Right lobe of liver (tissue), 6 donors: ENCODE results near the gene CPN2. TPM values are rescaled to one million over a fixed set of nuclear protein-coding genes. Genes with fewer than 3 reads are reported as not detected.

Experiments
- ATAC-seq, 4 donors: fragments of 200-7000 bp; cut with Tn5 transposase; one replicate each; pipeline ENCODE4 v1.9.1; 2020; ENCODE audit warnings: mild to moderate bottlenecking in 4 of 4, moderate library complexity in 4 of 4
- DNase-seq, 3 donors: peaks; one replicate each; pipeline ENCODE4 v3.0.0-alpha.2; 2020
- H3K27ac ChIP-seq, 3 donors: fragments of 200-600 bp; one replicate each; pipeline ENCODE4 v1.8.0; 2022
- H3K27me3 ChIP-seq, 2 donors: fragments of 200-600 bp; one replicate each; pipeline ENCODE4 v1.8.0; 2022
- H3K36me3 ChIP-seq, 4 donors: fragments of 200-600 bp; sonication (generic) in 1 of 4; one replicate each; pipeline versions ENCODE4 v1.5.1 to v1.8.0; 2017 to 2022; ENCODE audit warnings: control low read depth in 1 of 4
- H3K4me1 ChIP-seq, 4 donors: fragments of 200-600 bp; sonication (generic) in 1 of 4; one replicate each; pipeline versions ENCODE4 v1.5.1 to v1.8.0; 2017 to 2022; ENCODE audit warnings: control low read depth in 1 of 4
- H3K4me3 ChIP-seq, 3 donors: fragments of 200-600 bp; one replicate each; pipeline ENCODE4 v1.8.0; 2022
- H3K9me3 ChIP-seq, 4 donors: fragments of 200-600 bp; sonication (generic) in 1 of 4; one replicate each; pipeline versions ENCODE4 v1.5.1 to v1.8.0; 2017 to 2022; ENCODE audit warnings: control low read depth in 1 of 4
- POLR2A ChIP-seq: fragments of 450-650 bp; IDR thresholded peaks from one replicate; pipeline ENCODE4 v1.6.1; 2017; ENCODE audit warnings: antibody characterized with exemption, mild to moderate bottlenecking
- WGBS: methylation state at CpG from one replicate; pipeline ENCODE4 v1.1.6; 2018; ENCODE audit warnings: low coverage, low lambda C conversion rate; ENCODE audit not compliant: insufficient coverage; ENCODE audit errors: missing lambda C conversion rate; 5-methylcytosine and 5-hydroxymethylcytosine counted together
- intact Hi-C, 2 donors: fragments of 100-400 bp; cut with DNase I; formaldehyde crosslinking; loops; one replicate each; pipeline versions ENCODE4 v1.11.2 to v1.14.1; 2022
- total RNA-seq, 6 experiments: library from RNA; depleted of rRNA in 2 of 6; stranded (reverse); fragments of >200 nt in 2 of 6; fragmentation: NEBNext Ultra II Directional in 3 of 6; extraction: Animal tissue kit (Norgen Biotek cat#: 25700) in 3 of 6; gene quantifications; one replicate each; pipeline versions ENCODE4 v1.1.0 to v1.2.4, GENCODE V29; 2016 to 2023
- TF ChIP-seq, protein P1 (sequence below), 4 donors: fragments of 200-600 bp in 3 of 4; fragments of 450-650 bp in 1 of 4; IDR thresholded peaks; one replicate each; pipeline versions ENCODE4 v1.5.1 to v1.8.0; 2016 to 2022; ENCODE audit warnings: antibody characterized with exemption in 4 of 4, mild to moderate bottlenecking in 2 of 4
- donor health status: DM: no; HTN: yes; CAD: no.
- donor health status: DM: no; HTN: no; CAD: no.
- donor health status: DM: no; HTN: no; CAD: no.
- donor health status: DM: no; HTN: yes; CAD: no.
- donor health status: DM: no; HTN: yes; CAD: no.

The CPN2 gene
- total RNA-seq, 6 experiments from 2014 or later = 173 to 307 (median 202) TPM

DNA sequence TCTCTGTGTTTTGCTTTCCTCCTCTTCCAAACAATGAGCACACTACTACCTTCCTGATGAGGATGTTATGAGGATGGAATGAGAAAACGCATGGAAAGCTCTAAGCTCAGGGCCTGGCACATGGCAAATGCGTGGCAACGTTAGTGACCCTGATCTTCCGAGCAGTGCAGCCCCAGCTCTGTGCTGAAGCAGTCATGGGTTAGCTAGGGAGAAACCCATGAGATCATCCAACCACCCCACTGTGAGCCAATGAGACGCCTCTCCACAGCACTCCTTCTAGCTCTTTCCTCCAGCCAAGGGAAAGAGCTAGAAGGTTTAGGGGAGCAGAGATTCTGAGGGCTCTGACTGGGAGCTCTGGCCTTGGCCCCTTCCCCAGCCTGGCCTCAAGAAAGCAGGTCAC, 4.5 kb downstream of the CPN2 start:
- WGBS = 59% methylated on average over 3 of the region's 5 CpGs
- peak overlapping the region in 1 of 3 donors; percentile 8 for H3K27ac ChIP-seq
- no peak for DNase-seq
- no peak overlapping the region for H3K4me3 ChIP-seq
- TF ChIP-seq, protein P1, sequence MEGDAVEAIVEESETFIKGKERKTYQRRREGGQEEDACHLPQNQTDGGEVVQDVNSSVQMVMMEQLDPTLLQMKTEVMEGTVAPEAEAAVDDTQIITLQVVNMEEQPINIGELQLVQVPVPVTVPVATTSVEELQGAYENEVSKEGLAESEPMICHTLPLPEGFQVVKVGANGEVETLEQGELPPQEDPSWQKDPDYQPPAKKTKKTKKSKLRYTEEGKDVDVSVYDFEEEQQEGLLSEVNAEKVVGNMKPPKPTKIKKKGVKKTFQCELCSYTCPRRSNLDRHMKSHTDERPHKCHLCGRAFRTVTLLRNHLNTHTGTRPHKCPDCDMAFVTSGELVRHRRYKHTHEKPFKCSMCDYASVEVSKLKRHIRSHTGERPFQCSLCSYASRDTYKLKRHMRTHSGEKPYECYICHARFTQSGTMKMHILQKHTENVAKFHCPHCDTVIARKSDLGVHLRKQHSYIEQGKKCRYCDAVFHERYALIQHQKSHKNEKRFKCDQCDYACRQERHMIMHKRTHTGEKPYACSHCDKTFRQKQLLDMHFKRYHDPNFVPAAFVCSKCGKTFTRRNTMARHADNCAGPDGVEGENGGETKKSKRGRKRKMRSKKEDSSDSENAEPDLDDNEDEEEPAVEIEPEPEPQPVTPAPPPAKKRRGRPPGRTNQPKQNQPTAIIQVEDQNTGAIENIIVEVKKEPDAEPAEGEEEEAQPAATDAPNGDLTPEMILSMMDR (IDR thresholded peaks at IDR 0.05) = no peak
- no peak for TF ChIP-seq POLR2A
- peaks cover 0 to 15% (median 0%) of the 10 kb centered on the region in 4 donors for H3K4me1 ChIP-seq
- H3K36me3 ChIP-seq = peaks cover 0 to 13% (median 4%) of the 10 kb centered on the region in 4 donors
- intact Hi-C loops = no loop called here
- no peaks in the 10 kb centered on the region for H3K27me3 ChIP-seq
- ATAC-seq = peak in 1 of 4 donors; percentile 13
- no peaks in the 10 kb centered on the region for H3K9me3 ChIP-seq

DNA sequence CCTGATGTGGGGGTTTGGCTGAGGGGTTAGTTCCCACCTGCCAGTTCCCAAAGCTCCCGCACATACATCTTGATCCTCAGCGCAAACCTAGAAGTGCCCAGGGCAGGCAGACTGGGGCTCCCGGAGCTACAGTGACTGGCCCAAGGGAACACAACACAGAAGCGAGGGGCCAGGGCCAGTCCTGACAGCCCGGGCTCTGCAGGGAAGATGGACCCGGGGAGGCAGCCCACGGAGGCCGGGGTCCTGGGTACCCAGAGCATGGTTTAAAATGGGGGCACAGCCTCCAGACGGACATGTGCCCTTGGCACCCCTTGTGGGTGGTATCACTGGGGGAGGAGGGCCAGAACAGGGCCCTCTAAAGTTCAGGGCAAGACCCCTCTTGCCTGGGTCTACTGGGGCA, 5.1 kb downstream of the CPN2 start:
- Histone ChIP-seq H3K27ac (no peak overlapping the region), H3K4me1 (peaks cover 0 to 15% (median 0%) of the 10 kb centered on the region in 4 donors), H3K9me3 (no peaks in the 10 kb centered on the region), H3K4me3 (no peak overlapping the region), H3K27me3 (no peaks in the 10 kb centered on the region), H3K36me3 (peaks cover 0 to 19% (median 7%) of the 10 kb centered on the region in 4 donors)
- 75% methylated on average over 2 of the region's 9 CpGs for WGBS
- TF ChIP-seq POLR2A = no peak
- TF ChIP-seq, protein P1 (IDR thresholded peaks at IDR 0.05) = no peak
- intact Hi-C loops = no loop called here
- DNase-seq = no peak
- no peak for ATAC-seq

DNA sequence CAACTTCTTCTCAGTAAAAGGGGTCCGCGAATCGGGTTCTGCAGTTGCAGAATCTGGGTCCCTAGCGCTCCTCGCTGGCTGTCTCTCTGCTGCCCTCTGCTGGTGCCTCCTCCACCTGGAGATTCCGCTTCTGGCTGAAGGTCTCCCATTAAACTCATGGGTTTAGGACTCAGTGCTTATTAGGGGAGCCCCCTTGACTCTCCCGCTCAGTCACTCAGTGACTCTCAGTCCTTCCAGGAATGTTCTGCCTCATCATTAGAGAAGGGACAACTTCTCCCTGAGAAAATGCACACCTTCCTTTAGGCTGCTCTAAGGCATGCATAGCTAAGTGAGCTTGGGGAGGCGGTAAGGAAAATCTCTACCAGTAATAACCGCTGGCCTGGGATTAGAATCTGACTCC, 7.1 kb downstream of the CPN2 start:
- intact Hi-C loops = loop anchor here in 1 of 2 donors (5.0 kb wide), 1 partner anchor 63 kb away; no protein-coding TSS in a partner anchor

DNA sequence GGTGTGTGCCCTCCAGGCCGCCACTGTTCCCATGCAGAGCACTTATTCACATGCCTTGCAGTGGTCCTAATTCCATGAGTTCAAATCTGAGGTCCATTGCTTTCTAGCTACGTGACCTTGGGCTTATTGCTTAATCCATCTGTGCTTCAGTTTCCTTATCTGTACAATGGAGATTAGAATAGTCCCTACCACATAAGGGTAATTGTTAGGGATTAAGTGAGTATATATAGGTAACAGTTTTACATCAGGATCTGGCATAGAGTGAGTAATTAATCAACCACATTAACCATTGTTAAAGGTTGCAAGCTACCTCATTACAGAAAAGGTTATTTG, 7.6 kb downstream of the CPN2 start:
- no peaks in the 10 kb centered on the region for H3K27me3 ChIP-seq
- H3K4me1 ChIP-seq = peaks cover 0 to 9% (median 0%) of the 10 kb centered on the region in 4 donors
- no peak for TF ChIP-seq POLR2A
- TF ChIP-seq, protein P1 (IDR thresholded peaks at IDR 0.05) = no peak
- H3K36me3 ChIP-seq = peaks cover 0 to 26% (median 10%) of the 10 kb centered on the region in 4 donors
- intact Hi-C loops = loop anchor here in 1 of 2 donors (5.0 kb wide), 1 partner anchor 64 kb away; no protein-coding TSS in a partner anchor
- 47% methylated on average over 2 of the region's 2 CpGs for WGBS
- H3K27ac ChIP-seq = no peak overlapping the region
- DNase-seq (no peak), ATAC-seq (no peak)
- no peak overlapping the region for H3K4me3 ChIP-seq
- H3K9me3 ChIP-seq = no peaks in the 10 kb centered on the region

More for the DNA sequence above, 7.1 kb downstream of the CPN2 start:
- Histone ChIP-seq H3K4me3 (no peak overlapping the region), H3K27me3 (no peaks in the 10 kb centered on the region), H3K4me1 (peaks cover 0 to 12% (median 0%) of the 10 kb centered on the region in 4 donors), H3K36me3 (peaks cover 0 to 26% (median 10%) of the 10 kb centered on the region in 4 donors), H3K9me3 (no peaks in the 10 kb centered on the region), H3K27ac (no peak overlapping the region)
- no peak for TF ChIP-seq POLR2A
- TF ChIP-seq, protein P1 (IDR thresholded peaks at IDR 0.05) = peak; percentile 54 to 92 (median 88)
- DNase-seq = peak; percentile 72 to 73 (median 73)
- peak; percentile 72 to 81 (median 76) for ATAC-seq
- WGBS = 40% methylated on average over 9 of the region's 9 CpGs
